Right lobe of liver (tissue), 4 donors: ENCODE measurements around the gene ZNF800.

Experiments used
- POLR2A ChIP-seq: fragments of 450-650 bp; IDR thresholded peaks from one replicate; pipeline ENCODE4 v1.6.1; 2017; ENCODE audit warnings: antibody characterized with exemption, mild to moderate bottlenecking
- TF ChIP-seq, protein P1 (sequence below), 4 donors: fragments of 200-600 bp in 3 of 4; fragments of 450-650 bp in 1 of 4; IDR thresholded peaks; one replicate each; pipeline versions ENCODE4 v1.5.1 to v1.8.0; 2016 to 2022; ENCODE audit warnings: antibody characterized with exemption in 4 of 4, mild to moderate bottlenecking in 2 of 4
- donor health status: DM: no; HTN: no; CAD: no.
- donor health status: DM: no; HTN: no; CAD: no.
- donor health status: DM: no; HTN: yes; CAD: no.

DNA sequence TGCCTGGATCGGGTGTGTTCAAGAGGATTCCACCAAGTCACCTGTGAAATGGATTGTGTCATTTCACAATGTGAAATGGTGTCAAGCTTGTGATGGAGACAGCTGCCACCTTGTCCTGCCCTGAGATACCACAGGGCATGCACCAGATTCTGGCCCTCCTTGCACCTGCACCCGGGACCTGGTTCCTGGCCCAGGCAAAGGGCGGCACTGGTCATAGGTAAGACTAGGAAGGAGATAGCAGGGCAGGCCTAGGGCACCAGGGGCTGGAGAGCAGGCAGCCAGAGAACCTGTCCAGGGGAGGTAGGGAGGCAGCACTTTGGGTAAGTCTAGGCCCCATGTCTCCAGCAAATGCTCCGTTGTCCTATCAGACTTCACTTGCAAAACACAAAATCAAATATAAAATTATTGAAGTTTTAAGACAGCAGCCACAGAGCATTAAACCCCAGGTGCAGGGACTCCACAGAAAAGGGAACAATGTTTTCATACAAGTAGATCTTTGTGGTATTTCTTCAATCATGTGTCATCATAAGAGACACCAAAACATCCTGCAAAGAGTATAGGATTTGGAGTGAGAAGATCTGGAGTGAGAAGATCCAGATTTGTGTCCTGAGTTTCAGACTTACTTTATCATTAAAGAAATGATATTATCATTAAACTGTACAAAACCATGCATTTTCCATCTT is 22.7 kb upstream of the ZNF800 start:
- TF ChIP-seq, protein P1, sequence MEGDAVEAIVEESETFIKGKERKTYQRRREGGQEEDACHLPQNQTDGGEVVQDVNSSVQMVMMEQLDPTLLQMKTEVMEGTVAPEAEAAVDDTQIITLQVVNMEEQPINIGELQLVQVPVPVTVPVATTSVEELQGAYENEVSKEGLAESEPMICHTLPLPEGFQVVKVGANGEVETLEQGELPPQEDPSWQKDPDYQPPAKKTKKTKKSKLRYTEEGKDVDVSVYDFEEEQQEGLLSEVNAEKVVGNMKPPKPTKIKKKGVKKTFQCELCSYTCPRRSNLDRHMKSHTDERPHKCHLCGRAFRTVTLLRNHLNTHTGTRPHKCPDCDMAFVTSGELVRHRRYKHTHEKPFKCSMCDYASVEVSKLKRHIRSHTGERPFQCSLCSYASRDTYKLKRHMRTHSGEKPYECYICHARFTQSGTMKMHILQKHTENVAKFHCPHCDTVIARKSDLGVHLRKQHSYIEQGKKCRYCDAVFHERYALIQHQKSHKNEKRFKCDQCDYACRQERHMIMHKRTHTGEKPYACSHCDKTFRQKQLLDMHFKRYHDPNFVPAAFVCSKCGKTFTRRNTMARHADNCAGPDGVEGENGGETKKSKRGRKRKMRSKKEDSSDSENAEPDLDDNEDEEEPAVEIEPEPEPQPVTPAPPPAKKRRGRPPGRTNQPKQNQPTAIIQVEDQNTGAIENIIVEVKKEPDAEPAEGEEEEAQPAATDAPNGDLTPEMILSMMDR (IDR thresholded peaks at IDR 0.05) = no peak
- no peak for TF ChIP-seq POLR2A
